Activated naive CD4-positive, alpha-beta T cell treated with anti-CD3 and anti-CD28 coated beads, Interleukin-2, amount 50 U/mL, for 72 hours (primary cell): ENCODE measurements around the gene TMEM39B. TPM values are rescaled to one million over a fixed set of nuclear protein-coding genes. Genes with fewer than 3 reads are reported as not detected.
A peak's percentile ranks its signal among the peaks of the same experiment; 100 is the strongest.

Source experiments
- ATAC-seq, 2 donors: fragments of 150-1000 bp; cut with Tn5 transposase; 2 replicates each; pipeline ENCODE4 v1.10.0; 2021; ENCODE audit warnings: mild to moderate bottlenecking in 2 of 2, moderate library complexity in 2 of 2
- DNase-seq, 2 donors: peaks; one replicate each; pipeline ENCODE4 v3.0.0; 2021 to 2022; ENCODE audit warnings: low spot score in 2 of 2
- H3K27ac Mint-ChIP-seq, 2 donors: one replicate each; pipeline ENCODE4 v1.8.0; 2022; ENCODE audit warnings: mild to moderate bottlenecking in 2 of 2, mixed read lengths in 2 of 2
- H3K36me3 Mint-ChIP-seq, 2 donors: one replicate each; pipeline ENCODE4 v1.8.0; 2022; ENCODE audit warnings: mixed read lengths in 2 of 2
- H3K9me3 Mint-ChIP-seq, 2 donors: one replicate each; pipeline ENCODE4 v1.8.0; 2022; ENCODE audit warnings: mixed read lengths in 2 of 2
- total RNA-seq, 2 donors: library from RNA; stranded (reverse); gene quantifications; one replicate each; pipeline ENCODE4 v1.2.3, GENCODE V29; 2022

Gene TMEM39B
- total RNA-seq, result 10 to 100 TPM; 20.3 to 35.0 TPM

- H3K36me3 Mint-ChIP-seq, result peaks cover 12 to 15% of the 10 kb centered on the region in 2 donors
- peak; percentile 92 to 94 for DNase-seq
Measured at GRCh38 chr1:32072622-32073298, at the start of gene TMEM39B. TSS of gene TMEM39B (plus strand) at chr1:32072939. CDS start at chr1:32073048, 109 bp downstream.

GRCh38 chr1:32023351-32023750 is 49.4 kb upstream of the TMEM39B start:
- no peak for DNase-seq
- H3K27ac Mint-ChIP-seq, result peak overlapping the region in 1 of 2 donors; percentile 3
- no peak for ATAC-seq
- no peaks in the 10 kb centered on the region for H3K9me3 Mint-ChIP-seq
- peaks cover 0 to 12% of the 10 kb centered on the region in 2 donors for H3K36me3 Mint-ChIP-seq

More at GRCh38 chr1:32072622-32073298, at the start of gene TMEM39B:
- peak; percentile 85 to 89 for ATAC-seq
- no peaks in the 10 kb centered on the region for H3K9me3 Mint-ChIP-seq
- peak within 1 kb of the TSS; percentile 89 to 95 for H3K27ac Mint-ChIP-seq

GRCh38 chr1:32025515-32025914 is 47.2 kb upstream of the TMEM39B start:
- no peak for DNase-seq
- no peak overlapping the region for H3K27ac Mint-ChIP-seq
- no peaks in the 10 kb centered on the region for H3K9me3 Mint-ChIP-seq
- ATAC-seq, result no peak
- peaks cover 0 to 7% of the 10 kb centered on the region in 2 donors for H3K36me3 Mint-ChIP-seq

GRCh38 chr1:32028746-32029145 is 44.0 kb upstream of the TMEM39B start:
- no peak for DNase-seq
- no peak for ATAC-seq
- H3K27ac Mint-ChIP-seq, result no peak overlapping the region
- no peaks in the 10 kb centered on the region for H3K9me3 Mint-ChIP-seq
- H3K36me3 Mint-ChIP-seq, result peaks cover 10 to 15% of the 10 kb centered on the region in 2 donors

GRCh38 chr1:32031578-32032274 is 41.0 kb upstream of the TMEM39B start:
- DNase-seq, result no peak
- ATAC-seq, result no peak
- Mint-ChIP-seq H3K36me3 (peaks cover 14 to 26% of the 10 kb centered on the region in 2 donors), H3K27ac (no peak overlapping the region), H3K9me3 (no peaks in the 10 kb centered on the region)

- DNase-seq (no peak), ATAC-seq (no peak)
- peaks cover 14 to 26% of the 10 kb centered on the region in 2 donors for H3K36me3 Mint-ChIP-seq
- H3K9me3 Mint-ChIP-seq, result no peaks in the 10 kb centered on the region
- H3K27ac Mint-ChIP-seq, result no peak overlapping the region
Measured at GRCh38 chr1:32032275-32032615, 40.5 kb upstream of the TMEM39B start.

GRCh38 chr1:32035119-32035518 is 37.6 kb upstream of the TMEM39B start:
- H3K9me3 Mint-ChIP-seq, result no peaks in the 10 kb centered on the region
- DNase-seq (no peak), ATAC-seq (no peak)
- H3K36me3 Mint-ChIP-seq, result peaks cover 14 to 35% of the 10 kb centered on the region in 2 donors
- peak overlapping the region in 1 of 2 donors; percentile 77 for H3K27ac Mint-ChIP-seq

- H3K9me3 Mint-ChIP-seq, result no peaks in the 10 kb centered on the region
- peaks cover 5 to 18% of the 10 kb centered on the region in 2 donors for H3K36me3 Mint-ChIP-seq
- H3K27ac Mint-ChIP-seq, result no peak overlapping the region
- DNase-seq, result no peak
- ATAC-seq, result no peak
Measured at GRCh38 chr1:32040711-32041110, 32.0 kb upstream of the TMEM39B start.

- H3K9me3 Mint-ChIP-seq, result no peaks in the 10 kb centered on the region
- H3K36me3 Mint-ChIP-seq, result peaks cover 5 to 17% of the 10 kb centered on the region in 2 donors
- no peak for DNase-seq
- H3K27ac Mint-ChIP-seq, result no peak overlapping the region
- ATAC-seq, result no peak
Measured at GRCh38 chr1:32042330-32042729, 30.4 kb upstream of the TMEM39B start.

GRCh38 chr1:32044234-32044633 is 28.5 kb upstream of the TMEM39B start:
- H3K27ac Mint-ChIP-seq, result no peak overlapping the region
- DNase-seq (no peak), ATAC-seq (no peak)
- H3K9me3 Mint-ChIP-seq, result no peaks in the 10 kb centered on the region
- H3K36me3 Mint-ChIP-seq, result peaks cover 5 to 14% of the 10 kb centered on the region in 2 donors

- no peak for ATAC-seq
- no peak for DNase-seq
- peaks cover 5 to 8% of the 10 kb centered on the region in 2 donors for H3K36me3 Mint-ChIP-seq
- no peaks in the 10 kb centered on the region for H3K9me3 Mint-ChIP-seq
- peak overlapping the region; percentile 14 to 72 for H3K27ac Mint-ChIP-seq
Measured at GRCh38 chr1:32045772-32046171, 27.0 kb upstream of the TMEM39B start.

- Mint-ChIP-seq H3K36me3 (peaks cover 7 to 8% of the 10 kb centered on the region in 2 donors), H3K27ac (peak overlapping the region; percentile 63 to 82), H3K9me3 (no peaks in the 10 kb centered on the region)
- DNase-seq (no peak), ATAC-seq (no peak)
Measured at GRCh38 chr1:32047701-32048100, 25.0 kb upstream of the TMEM39B start.

GRCh38 chr1:32048440-32048839 is 24.3 kb upstream of the TMEM39B start:
- peaks cover 7 to 8% of the 10 kb centered on the region in 2 donors for H3K36me3 Mint-ChIP-seq
- no peak for ATAC-seq
- no peak for DNase-seq
- H3K27ac Mint-ChIP-seq, result peak overlapping the region; percentile 63 to 82
- H3K9me3 Mint-ChIP-seq, result no peaks in the 10 kb centered on the region

GRCh38 chr1:32051706-32052105 is 21.0 kb upstream of the TMEM39B start:
- ATAC-seq, result no peak
- H3K36me3 Mint-ChIP-seq, result peaks cover 4 to 7% of the 10 kb centered on the region in 2 donors
- no peak overlapping the region for H3K27ac Mint-ChIP-seq
- no peak for DNase-seq
- H3K9me3 Mint-ChIP-seq, result no peaks in the 10 kb centered on the region

- DNase-seq, result no peak
- Mint-ChIP-seq H3K9me3 (no peaks in the 10 kb centered on the region), H3K36me3 (peaks cover 4 to 7% of the 10 kb centered on the region in 2 donors), H3K27ac (peak overlapping the region in 1 of 2 donors; percentile 68)
- no peak for ATAC-seq
Measured at GRCh38 chr1:32052887-32053286, 19.9 kb upstream of the TMEM39B start.

GRCh38 chr1:32055416-32055815 is 17.3 kb upstream of the TMEM39B start:
- Mint-ChIP-seq H3K27ac (no peak overlapping the region), H3K9me3 (no peaks in the 10 kb centered on the region), H3K36me3 (peaks cover 7 to 17% of the 10 kb centered on the region in 2 donors)
- DNase-seq (no peak), ATAC-seq (no peak)

GRCh38 chr1:32056598-32056997 is 16.1 kb upstream of the TMEM39B start:
- no peak for ATAC-seq
- Mint-ChIP-seq H3K27ac (peak overlapping the region in 1 of 2 donors; percentile 81), H3K36me3 (peaks cover 5 to 17% of the 10 kb centered on the region in 2 donors), H3K9me3 (no peaks in the 10 kb centered on the region)
- no peak for DNase-seq
